K562 (cell line): ENCODE results near the gene LGALS3BP. TPM values are rescaled to one million over a fixed set of nuclear protein-coding genes. Genes with fewer than 3 reads are reported as not detected.
A peak's percentile ranks its signal among the peaks of the same experiment; 100 is the strongest.

Source experiments
- ATAC-seq: fragments of 200-7000 bp; cut with Tn5 transposase; 3 replicates; pipeline ENCODE4 v1.9.1; 2020; ENCODE audit warnings: moderate library complexity
- BruUV-seq: library from RNA; stranded (reverse); fragments of 400-500 nt; replicated peaks from 2 replicates; lab custom pipeline; 2021; lab: Mats Ljungman, UMichigan
- CTCF ChIA-PET: fragments of 300-600 bp; formaldehyde crosslinking; extraction: SDS; loops from one replicate; lab custom pipeline; 2021; ENCODE audit warnings: low intra/inter-chr PET ratio; lab: Yijun Ruan, JAX
- POLR2A ChIA-PET: fragments of 300-600, 350-650 bp; sonication (Branson Sonifier 250); formaldehyde crosslinking; extraction: SDS; loops from one replicate; lab custom pipeline; 2021; ENCODE audit warnings: antibody characterized with exemption, inconsistent platforms; lab: Yijun Ruan, JAX
- DNase-seq, 4 experiments: peaks; one replicate each; pipeline versions ENCODE4 v3.0.0 to v3.0.0-alpha.2; 2011 to 2018; ENCODE audit warnings: low spot score in 3 of 4, mixed read lengths in 3 of 4; ENCODE audit errors: extremely low read depth in 1 of 4
- FAIRE-seq: peaks from 2 replicates; lab custom pipeline; 2011; peaks lifted over from hg19 to GRCh38; lab: Jason Lieb, UNC
- H2AFZ ChIP-seq: 2 replicates; pipeline ENCODE4 v1.6.0; 2011; ENCODE audit warnings: low read depth, low read length, control low read depth, inconsistent platforms
- H3K27ac ChIP-seq: fragments of 200-600 bp; 3 replicates; pipeline ENCODE4 v1.8.0; 2011; ENCODE audit warnings: low read depth, mild to moderate bottlenecking, control low read depth, inconsistent platforms, low read length, moderate library complexity, mixed read lengths; ENCODE audit errors: extremely low read depth
- H3K27me3 ChIP-seq, 2 experiments: fragments of 300-600 bp in 1 of 2; 2 replicates in 1 of 2; 3 replicates in 1 of 2; pipeline versions ENCODE4 v1.6.0 to v1.8.0; 2011; ENCODE audit warnings: inconsistent platforms in 2 of 2, low read length in 2 of 2, mild to moderate bottlenecking in 1 of 2, mixed read lengths in 1 of 2, moderate library complexity in 1 of 2; ENCODE audit not compliant: control insufficient read depth in 2 of 2, insufficient read depth in 2 of 2
- H3K36me3 ChIP-seq: fragments of 300-600 bp; 3 replicates; pipeline ENCODE4 v1.8.0; 2011; ENCODE audit warnings: mild to moderate bottlenecking, low read length, inconsistent platforms; ENCODE audit not compliant: control insufficient read depth, insufficient read depth
- H3K4me1 ChIP-seq, 2 experiments: fragments of 200-600 bp in 1 of 2; replicated peaks in 1 of 2; 2 replicates in 1 of 2; 3 replicates in 1 of 2; pipeline versions ENCODE4 v1.5.1 to v1.8.0; 2011; ENCODE audit warnings: inconsistent platforms in 2 of 2, low read length in 2 of 2, mild to moderate bottlenecking in 1 of 2, mixed read lengths in 1 of 2, moderate library complexity in 1 of 2; ENCODE audit not compliant: control insufficient read depth in 2 of 2, insufficient read depth in 2 of 2
- H3K4me2 ChIP-seq: 2 replicates; pipeline ENCODE4 v1.6.1; 2011; ENCODE audit warnings: low read length, control low read depth, inconsistent platforms, mixed read lengths; ENCODE audit not compliant: insufficient read depth
- H3K4me3 ChIP-seq: fragments of 200-600 bp; sonication (generic), shearing (Covaris generic); 2 replicates; pipeline ENCODE4 v1.5.1; 2016; ENCODE audit warnings: control low read depth, inconsistent platforms
- H3K79me2 ChIP-seq: fragments of 200-600 bp; 3 replicates; pipeline ENCODE4 v1.8.0; 2011; ENCODE audit warnings: low read length, inconsistent platforms; ENCODE audit not compliant: control insufficient read depth, insufficient read depth
- H3K9ac ChIP-seq, 2 experiments: 2 replicates each; pipeline versions ENCODE4 v1.6.0 to v1.6.1; 2011; ENCODE audit warnings: low read depth in 2 of 2, low read length in 2 of 2, control low read depth in 1 of 2, inconsistent platforms in 1 of 2, mild to moderate bottlenecking in 1 of 2, mixed read lengths in 1 of 2; ENCODE audit not compliant: insufficient read depth in 1 of 2
- H3K9me1 ChIP-seq: one replicate; pipeline ENCODE4 v1.6.0; 2011; ENCODE audit warnings: inconsistent platforms, mild to moderate bottlenecking, low read length, moderate library complexity; ENCODE audit not compliant: control insufficient read depth, insufficient read depth
- H3K9me3 ChIP-seq: replicated peaks from 2 replicates; pipeline ENCODE4 v1.5.1; 2011; ENCODE audit warnings: low read depth, low read length, inconsistent platforms; ENCODE audit not compliant: control insufficient read depth, insufficient read depth
- H4K20me1 ChIP-seq: replicated peaks from 2 replicates; pipeline ENCODE4 v1.6.1; 2011; ENCODE audit warnings: low read length, inconsistent platforms, mixed read lengths; ENCODE audit not compliant: control insufficient read depth, insufficient read depth
- ADNP ChIP-seq: fragments of 200-800 bp; sonication (Bioruptor generic); IDR thresholded peaks from 2 replicates; pipeline ENCODE4 v1.6.1; 2016; ENCODE audit warnings: missing genetic modification characterization, missing compliant biosample characterization
- JUNB ChIP-seq: fragments of 450-650 bp; formaldehyde crosslinking; conservative IDR thresholded peaks from 2 replicates; pipeline ENCODE4 v1.4.0; 2020; ENCODE audit warnings: mild to moderate bottlenecking
- MTA1 ChIP-seq: fragments of 450-650 bp; IDR thresholded peaks from 2 replicates; pipeline ENCODE4 v1.6.1; 2017; ENCODE audit warnings: borderline replicate concordance
- NR3C1 ChIP-seq: sonication (generic); formaldehyde crosslinking; IDR thresholded peaks from 2 replicates; pipeline ENCODE4 v1.8.1; 2022; ENCODE audit warnings: missing genetic modification reagents
- RHOXF2B ChIP-seq: fragments of 250-450 bp; sonication (Bioruptor Pico); conservative IDR thresholded peaks from 2 replicates; pipeline ENCODE4 v1.5.1; 2021
- SIX5 ChIP-seq, 2 experiments: IDR thresholded peaks; 2 replicates each; pipeline ENCODE4 v1.6.1; 2011; ENCODE audit warnings: low read length in 2 of 2, borderline replicate concordance in 1 of 2, low read depth in 1 of 2, mild to moderate bottlenecking in 1 of 2, moderate library complexity in 1 of 2; ENCODE audit not compliant: insufficient read depth in 1 of 2
- SRSF1 ChIP-seq: fragments of 200-400 bp; formaldehyde crosslinking; IDR thresholded peaks from 2 replicates; pipeline ENCODE4 v1.6.1; 2017; ENCODE audit warnings: mild to moderate bottlenecking, low read depth, low read length, moderate library complexity
- TAF1 ChIP-seq: IDR thresholded peaks from 2 replicates; pipeline ENCODE4 v1.6.1; 2011; ENCODE audit warnings: mild to moderate bottlenecking, low read length, moderate library complexity; ENCODE audit not compliant: insufficient read depth, control insufficient read depth, severe bottlenecking; ENCODE audit errors: extremely low read depth
- ZSCAN32 ChIP-seq: fragments of 450-650 bp; formaldehyde crosslinking; IDR thresholded peaks from 2 replicates; pipeline ENCODE4 v1.4.0; 2020; ENCODE audit warnings: mild to moderate bottlenecking, moderate library complexity
- WGBS: fragments of 100-300 bp; shearing (Covaris generic); methylation state at CpG from one replicate; pipeline ENCODE4 v1.1.6; 2016; ENCODE audit warnings: low coverage, mixed read lengths; ENCODE audit not compliant: insufficient coverage; ENCODE audit errors: missing lambda C conversion rate; 5-methylcytosine and 5-hydroxymethylcytosine counted together
- in situ Hi-C: fragments of 300-500 bp; cut with MboI; formaldehyde crosslinking; loops from 4 replicates; pipeline ENCODE4 v1.15.0; 2018; ENCODE audit warnings: inconsistent platforms, mixed read lengths
- intact Hi-C: fragments of 100-400 bp; cut with micrococcal nuclease; formaldehyde crosslinking; loops from 2 replicates; pipeline ENCODE4 v1.14.2; 2022
- polyA plus RNA-seq, 8 experiments: library from polyadenylated mRNA; depleted of rRNA in 4 of 8; stranded (reverse) in 5 of 8; unstranded in 3 of 8; fragments of >200 nt; fragmentation: Nextera tagmentation in 2 of 8; fragmentation: Illumina TruSeq in 1 of 8; extraction: Ambion mirVana in 2 of 8; extraction: Trizol in 1 of 8; gene quantifications; 2 replicates each; pipeline versions ENCODE4 v1.2.1 to v1.2.3, GENCODE V29; 2011 to 2014; ENCODE audit warnings: inconsistent platforms in 1 of 8, missing spikeins in 1 of 8
- total RNA-seq, 7 experiments: library from RNA; depleted of rRNA in 6 of 7; stranded (reverse); fragments of >200 nt in 6 of 7; fragmentation: Illumina TruSeq in 2 of 7; extraction: Trizol in 2 of 7; gene quantifications; 2 replicates each; pipeline versions ENCODE4 v1.2.1 to v1.2.3, GENCODE V29; 2011 to 2021; ENCODE audit warnings: low replicate concordance in 1 of 7
- TF ChIP-seq, protein P1 (sequence below): fragments of 450-650 bp; conservative IDR thresholded peaks from 2 replicates; pipeline ENCODE4 v1.6.1; 2016; ENCODE audit warnings: missing genetic modification characterization, low read depth, mild to moderate bottlenecking, missing compliant biosample characterization, moderate library complexity
- TF ChIP-seq, protein P2 (sequence below): fragments of 250-450 bp; sonication (Bioruptor Pico); IDR thresholded peaks from 2 replicates; pipeline ENCODE4 v1.5.0; 2021

The LGALS3BP gene
- total and polyA plus RNA-seq, 9 of the 15 experiments (the other 6 are each of a cell fraction or from before 2014, with no cell fraction given): 0.39 to 5.3 (median 3.2) TPM

DNA sequence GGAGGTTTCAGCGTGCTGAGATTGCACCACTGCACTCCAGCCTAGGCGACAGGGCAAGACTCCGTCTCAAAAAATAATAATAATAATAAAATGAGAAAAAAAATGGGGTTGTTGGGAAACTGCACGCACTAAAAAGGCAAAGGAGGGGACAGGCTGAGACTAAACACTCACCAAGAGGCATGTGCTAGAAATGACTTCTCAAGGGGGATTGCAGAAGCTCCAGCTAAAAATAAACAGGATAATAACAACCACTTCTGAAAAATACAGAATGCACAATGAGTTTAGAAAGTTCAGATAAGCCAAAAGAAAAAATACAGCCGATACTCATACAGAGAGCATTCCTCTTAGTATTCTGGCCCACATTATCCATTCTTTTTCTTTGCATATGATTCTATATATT lies 39.5 kb downstream of the LGALS3BP start:
- H3K9ac ChIP-seq: no peak overlapping the region; a peak in 1 of 4 replicates
- ATAC-seq (no peak), FAIRE-seq (no peak), DNase-seq (no peak)
- no peak overlapping the region for H3K27ac ChIP-seq
- H3K4me1 ChIP-seq: peaks cover 3 to 7% of the 10 kb centered on the region in 2 experiments; a peak in 3 of 5 replicates
- intact Hi-C loops (no loop called here), in situ Hi-C loops (no loop called here)
- no TSS peak for BruUV-seq
- H3K9me3 ChIP-seq: no peaks in the 10 kb centered on the region
- TF ChIP-seq SRSF1 (no peak), RHOXF2B (no peak), NR3C1 (CRISPR knock-in tag) (no peak), SIX5 (IDR thresholded peaks at IDR 0.05; ENCODE audit: borderline replicate concordance in 1 of 2, insufficient read depth in 1 of 2, low read depth in 1 of 2, low read length in 2 of 2) (no peak)
- H3K36me3 ChIP-seq: no peaks in the 10 kb centered on the region
- CTCF ChIA-PET: no interaction called here
- H3K27me3 ChIP-seq: peaks cover 26 to 67% of the 10 kb centered on the region in 2 experiments
- POLR2A ChIA-PET: interaction anchor here (0.6 kb wide), 1 partner anchor 22 kb away, joined by 4 read pairs; no protein-coding TSS in a partner anchor
- no peak overlapping the region for H3K4me3 ChIP-seq
- no peaks in the 10 kb centered on the region for H3K79me2 ChIP-seq
- no peak overlapping the region for H3K4me2 ChIP-seq
- no peaks in the 10 kb centered on the region for H3K9me1 ChIP-seq
- WGBS: 1% methylated on average over 5 of the region's 5 CpGs
- no peak overlapping the region for H2AFZ ChIP-seq
- H4K20me1 ChIP-seq: peaks cover 4% of the 10 kb centered on the region; the same call in 1 of the 2 replicates

DNA sequence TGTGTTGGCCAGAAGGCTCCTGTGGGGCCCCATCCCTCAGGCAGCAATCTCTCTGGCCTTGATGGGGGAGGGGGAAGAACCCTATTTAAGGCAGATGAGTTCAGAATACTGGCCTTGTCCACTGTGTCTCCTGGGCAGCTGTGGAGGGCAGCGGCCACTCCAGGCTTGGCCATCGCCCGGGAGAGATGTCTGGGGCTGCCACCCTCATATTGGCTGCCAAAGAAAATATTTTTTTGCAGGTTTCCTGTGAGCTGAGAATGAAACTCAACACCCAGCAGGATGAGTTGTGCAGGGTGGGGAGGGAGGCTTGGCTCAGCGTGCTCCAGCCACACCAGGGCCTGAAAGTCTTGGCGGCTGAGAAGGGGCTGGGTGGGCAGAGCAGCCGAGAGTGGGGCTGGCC lies 40.1 kb downstream of the LGALS3BP start:
- no peak overlapping the region for H3K27ac ChIP-seq
- WGBS: 1% methylated on average over 6 of the region's 6 CpGs
- peak overlapping the region in 1 of 2 experiments; percentile 36; a peak in 1 of 4 replicates for H3K9ac ChIP-seq
- BruUV-seq: no TSS peak
- ChIA-PET POLR2A (interaction anchor here (0.6 kb wide), 1 partner anchor 21 kb away, joined by 4 read pairs; no protein-coding TSS in a partner anchor), CTCF (interaction anchor here (0.5 kb wide), 1 partner anchor 70 kb away, joined by 3 read pairs; no protein-coding TSS in a partner anchor)
- DNase-seq: no peak
- H2AFZ ChIP-seq: no peak overlapping the region
- intact Hi-C loops: no loop called here
- H3K36me3 ChIP-seq: no peaks in the 10 kb centered on the region
- in situ Hi-C loops: no loop called here
- H3K9me3 ChIP-seq: no peaks in the 10 kb centered on the region
- peaks cover 5% of the 10 kb centered on the region; the same call in 1 of the 2 replicates for H4K20me1 ChIP-seq
- FAIRE-seq: no peak
- no peak overlapping the region for H3K4me2 ChIP-seq
- no peak for ATAC-seq
- TF ChIP-seq SIX5 (IDR thresholded peaks at IDR 0.05; ENCODE audit: borderline replicate concordance in 1 of 2, insufficient read depth in 1 of 2, low read depth in 1 of 2, low read length in 2 of 2) (no peak), ADNP (tag) (no peak), MTA1 (no peak), TAF1 (no peak), JUNB (CRISPR knock-in tag) (no peak), ZSCAN32 (CRISPR knock-in tag) (no peak)
- TF ChIP-seq, protein P1, sequence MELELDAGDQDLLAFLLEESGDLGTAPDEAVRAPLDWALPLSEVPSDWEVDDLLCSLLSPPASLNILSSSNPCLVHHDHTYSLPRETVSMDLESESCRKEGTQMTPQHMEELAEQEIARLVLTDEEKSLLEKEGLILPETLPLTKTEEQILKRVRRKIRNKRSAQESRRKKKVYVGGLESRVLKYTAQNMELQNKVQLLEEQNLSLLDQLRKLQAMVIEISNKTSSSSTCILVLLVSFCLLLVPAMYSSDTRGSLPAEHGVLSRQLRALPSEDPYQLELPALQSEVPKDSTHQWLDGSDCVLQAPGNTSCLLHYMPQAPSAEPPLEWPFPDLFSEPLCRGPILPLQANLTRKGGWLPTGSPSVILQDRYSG: no peak
- TF ChIP-seq, protein P2, sequence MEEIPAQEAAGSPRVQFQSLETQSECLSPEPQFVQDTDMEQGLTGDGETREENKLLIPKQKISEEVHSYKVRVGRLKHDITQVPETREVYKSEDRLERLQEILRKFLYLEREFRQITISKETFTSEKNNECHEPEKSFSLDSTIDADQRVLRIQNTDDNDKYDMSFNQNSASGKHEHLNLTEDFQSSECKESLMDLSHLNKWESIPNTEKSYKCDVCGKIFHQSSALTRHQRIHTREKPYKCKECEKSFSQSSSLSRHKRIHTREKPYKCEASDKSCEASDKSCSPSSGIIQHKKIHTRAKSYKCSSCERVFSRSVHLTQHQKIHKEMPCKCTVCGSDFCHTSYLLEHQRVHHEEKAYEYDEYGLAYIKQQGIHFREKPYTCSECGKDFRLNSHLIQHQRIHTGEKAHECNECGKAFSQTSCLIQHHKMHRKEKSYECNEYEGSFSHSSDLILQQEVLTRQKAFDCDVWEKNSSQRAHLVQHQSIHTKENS (CRISPR knock-in tag): no peak
- peaks cover 28 to 68% of the 10 kb centered on the region in 2 experiments; a peak in 4 of 5 replicates for H3K27me3 ChIP-seq
- H3K9me1 ChIP-seq: no peaks in the 10 kb centered on the region
- H3K4me3 ChIP-seq: no peak overlapping the region
- no peaks in the 10 kb centered on the region for H3K79me2 ChIP-seq
- H3K4me1 ChIP-seq: peaks cover 3 to 11% of the 10 kb centered on the region in 2 experiments; a peak in 3 of 5 replicates
